Measurements from ENCODE around the gene CD177.
"Not testable (repeated sequence)": the region's sequence is repeated elsewhere in the genome, so short reads cannot be mapped to it uniquely, and the experiment has no call there.

DNA sequence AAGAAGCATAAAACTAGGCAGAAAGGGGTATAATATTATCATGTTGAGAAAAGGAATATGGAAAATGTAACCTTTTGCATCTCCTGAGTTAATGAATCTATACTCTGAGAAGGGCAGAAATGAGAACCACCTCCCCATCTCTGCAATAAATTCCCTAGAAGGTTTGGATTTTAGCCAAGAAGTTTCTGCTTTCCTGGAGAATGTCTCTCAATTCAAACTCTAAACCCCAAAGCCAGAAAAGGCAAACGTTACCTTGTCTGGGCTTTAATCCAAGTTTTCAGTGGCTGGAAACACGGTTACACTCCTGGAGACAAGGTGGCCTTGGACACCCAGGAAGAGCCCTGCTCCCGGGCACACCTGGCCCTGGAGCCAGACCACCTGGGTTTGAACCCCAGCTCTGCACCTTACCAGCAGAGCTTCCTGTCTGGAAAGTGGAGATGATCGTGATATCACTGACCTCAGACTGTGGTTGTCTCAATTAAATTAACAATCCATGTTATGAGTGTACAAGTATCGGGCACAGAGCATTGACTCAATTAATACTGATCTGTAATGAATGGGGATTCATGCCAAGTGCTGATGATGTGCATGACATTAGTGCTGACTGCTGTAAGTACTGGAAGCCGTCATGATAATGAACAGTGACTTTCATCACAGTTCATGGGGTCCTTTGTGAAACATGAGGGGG is 14.1 kb upstream of the CD177 start:
- TF ChIP-seq, protein P1, sequence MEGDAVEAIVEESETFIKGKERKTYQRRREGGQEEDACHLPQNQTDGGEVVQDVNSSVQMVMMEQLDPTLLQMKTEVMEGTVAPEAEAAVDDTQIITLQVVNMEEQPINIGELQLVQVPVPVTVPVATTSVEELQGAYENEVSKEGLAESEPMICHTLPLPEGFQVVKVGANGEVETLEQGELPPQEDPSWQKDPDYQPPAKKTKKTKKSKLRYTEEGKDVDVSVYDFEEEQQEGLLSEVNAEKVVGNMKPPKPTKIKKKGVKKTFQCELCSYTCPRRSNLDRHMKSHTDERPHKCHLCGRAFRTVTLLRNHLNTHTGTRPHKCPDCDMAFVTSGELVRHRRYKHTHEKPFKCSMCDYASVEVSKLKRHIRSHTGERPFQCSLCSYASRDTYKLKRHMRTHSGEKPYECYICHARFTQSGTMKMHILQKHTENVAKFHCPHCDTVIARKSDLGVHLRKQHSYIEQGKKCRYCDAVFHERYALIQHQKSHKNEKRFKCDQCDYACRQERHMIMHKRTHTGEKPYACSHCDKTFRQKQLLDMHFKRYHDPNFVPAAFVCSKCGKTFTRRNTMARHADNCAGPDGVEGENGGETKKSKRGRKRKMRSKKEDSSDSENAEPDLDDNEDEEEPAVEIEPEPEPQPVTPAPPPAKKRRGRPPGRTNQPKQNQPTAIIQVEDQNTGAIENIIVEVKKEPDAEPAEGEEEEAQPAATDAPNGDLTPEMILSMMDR (IDR thresholded peaks at IDR 0.05 in 2 of 3, conservative IDR thresholded peaks at IDR 0.05 in 1 of 3; ENCODE audit: borderline replicate concordance in 1 of 3, insufficient read depth in 1 of 3, low read depth in 2 of 3, low read length in 2 of 3), result not testable (repeated sequence)
- TF ChIP-seq POLR2A (IDR thresholded peaks at IDR 0.05; ENCODE audit: borderline replicate concordance, extremely low read depth, insufficient read depth, insufficient read length); EZH2 (IDR thresholded peaks at IDR 0.05); EZH2phosphoT487 (IDR thresholded peaks at IDR 0.05; ENCODE audit: borderline replicate concordance); POLR2AphosphoS5 (IDR thresholded peaks at IDR 0.05; ENCODE audit: low read depth, low read length): not testable (repeated sequence)
